ENCODE results near the gene TACR2. TPM values are rescaled to one million over a fixed set of nuclear protein-coding genes. Genes with fewer than 3 reads are reported as not detected.

TACR2 gene
- total and polyA plus RNA-seq, 2 of the 13 experiments (the other 11 are each of a cell fraction or from before 2014, with no cell fraction given): 0.04 TPM; not detected in 1

- TF ChIP-seq ZNF276 (CRISPR knock-in tag; IDR thresholded peaks at IDR 0.05; ENCODE audit: low read depth): no peak
- TF ChIP-seq TGIF2 (CRISPR knock-in tag; IDR thresholded peaks at IDR 0.05): no peak
- TF ChIP-seq ZFY (CRISPR knock-in tag; IDR thresholded peaks at IDR 0.05): no peak
- TF ChIP-seq THAP9 (CRISPR knock-in tag; IDR thresholded peaks at IDR 0.05; ENCODE audit: borderline replicate concordance): no peak
- TF ChIP-seq ATRX (CRISPR knock-in tag; IDR thresholded peaks at IDR 0.05; ENCODE audit: borderline replicate concordance): no peak
- TF ChIP-seq ZNF670 (CRISPR knock-in tag; IDR thresholded peaks at IDR 0.05; ENCODE audit: borderline replicate concordance): no peak
- TF ChIP-seq REPIN1 (CRISPR knock-in tag; IDR thresholded peaks at IDR 0.05; ENCODE audit: borderline replicate concordance, low read depth): peak; percentile 74; the same call in 1 of the 2 replicates
- TF ChIP-seq ZNF562 (CRISPR knock-in tag; IDR thresholded peaks at IDR 0.05; ENCODE audit: borderline replicate concordance): no peak
- TF ChIP-seq ZNF264 (CRISPR knock-in tag; IDR thresholded peaks at IDR 0.05): no peak
- no peak for TF ChIP-seq ZNF512 (CRISPR knock-in tag; IDR thresholded peaks at IDR 0.05)
- TF ChIP-seq KIAA2018 (CRISPR knock-in tag; IDR thresholded peaks at IDR 0.05; ENCODE audit: borderline replicate concordance): no peak
- no peak for TF ChIP-seq ZNF83 (CRISPR knock-in tag; IDR thresholded peaks at IDR 0.05; ENCODE audit: borderline replicate concordance)
- TF ChIP-seq HES4 (CRISPR knock-in tag; IDR thresholded peaks at IDR 0.05; ENCODE audit: borderline replicate concordance): no peak
Measured at GRCh38 chr10:69425511-69426298, 9.0 kb upstream of the TACR2 start (continued).

Measured in HepG2 (cell line).